GM21360 (cell line): ENCODE measurements around the gene PREX1.

Experiments
- ATAC-seq: cut with Tn5 transposase; IDR thresholded peaks from one replicate; pipeline ENCODE4 v1.9.1; 2021; ENCODE audit warnings: mild to moderate bottlenecking, moderate library complexity; ENCODE audit not compliant: unreplicated experiment

The PREX1 gene

GRCh38 chr20:48705240-48706115 is 122.3 kb downstream of the PREX1 start:
- no peak for ATAC-seq

GRCh38 chr20:48704761-48705160 is 123.0 kb downstream of the PREX1 start:
- no peak for ATAC-seq

GRCh38 chr20:48703511-48704219 is 124.1 kb downstream of the PREX1 start:
- no peak for ATAC-seq

- no peak for ATAC-seq
Measured at GRCh38 chr20:48703107-48703506, 124.7 kb downstream of the PREX1 start.

GRCh38 chr20:48702455-48702913 is 125.3 kb downstream of the PREX1 start:
- no peak for ATAC-seq

GRCh38 chr20:48701702-48702101 is 126.1 kb downstream of the PREX1 start:
- ATAC-seq = no peak

GRCh38 chr20:48698507-48699267 is 129.1 kb downstream of the PREX1 start:
- no peak for ATAC-seq

- ATAC-seq = no peak
Measured at GRCh38 chr20:48697845-48698491, 129.8 kb downstream of the PREX1 start.

- no peak for ATAC-seq
Measured at GRCh38 chr20:48696671-48697070, 131.1 kb downstream of the PREX1 start.

- no peak for ATAC-seq
Measured at GRCh38 chr20:48695738-48696137, 132.1 kb downstream of the PREX1 start.

- ATAC-seq = no peak
Measured at GRCh38 chr20:48695255-48695654, 132.5 kb downstream of the PREX1 start.

- ATAC-seq = no peak
Measured at GRCh38 chr20:48694381-48694865, 133.4 kb downstream of the PREX1 start.

GRCh38 chr20:48691523-48691922 is 136.3 kb downstream of the PREX1 start:
- no peak for ATAC-seq

GRCh38 chr20:48690888-48691287 is 136.9 kb downstream of the PREX1 start:
- ATAC-seq = no peak

GRCh38 chr20:48689874-48690571 is 137.8 kb downstream of the PREX1 start:
- no peak for ATAC-seq

GRCh38 chr20:48689388-48689787 is 138.4 kb downstream of the PREX1 start:
- no peak for ATAC-seq

- no peak for ATAC-seq
Measured at GRCh38 chr20:48688579-48688978, 139.2 kb downstream of the PREX1 start.

GRCh38 chr20:48687117-48687800 is 140.5 kb downstream of the PREX1 start:
- ATAC-seq = no peak
